ENCODE measurements around the gene TRIM33. TPM values are rescaled to one million over a fixed set of nuclear protein-coding genes. Genes with fewer than 3 reads are reported as not detected.

The TRIM33 gene
- total and polyA plus RNA-seq, 4 donors, result 9.5 to 102 (median 18.8) TPM

GRCh38 chr1:114554577-114554976, 43.6 kb upstream of the TRIM33 start:
- Histone ChIP-seq H3K27me3 (ENCODE audit: control insufficient read depth in 3 of 3, insufficient read depth in 3 of 3, low read length in 2 of 3) (no peaks in the 10 kb centered on the region), H3K9ac (ENCODE audit: insufficient read depth in 1 of 2, low read length in 2 of 2) (no peak overlapping the region), H3K36me3 (ENCODE audit: control insufficient read depth in 4 of 4, insufficient read depth in 4 of 4, low read length in 4 of 4) (no peaks in the 10 kb centered on the region), H3K9me3 (ENCODE audit: control insufficient read depth in 4 of 4, insufficient read depth in 3 of 4, low read length in 3 of 4) (no peaks in the 10 kb centered on the region), H3K4me1 (ENCODE audit: control insufficient read depth in 5 of 5, insufficient read depth in 5 of 5, low read length in 5 of 5) (no peaks in the 10 kb centered on the region), H3K4me3 (no peak overlapping the region), H3K27ac (ENCODE audit: low read depth in 1 of 2, low read length in 1 of 2) (no peak overlapping the region)
- no peak for DNase-seq
- TF ChIP-seq CTCF (IDR thresholded peaks at IDR 0.05; ENCODE audit: control extremely low read depth, extremely low read depth), result no peak
- no peak for ATAC-seq (ENCODE audit: insufficient read depth, low FRiP score)
- WGBS, 2 donors, result 61 to 99% methylated on average over 2 of the region's 2 CpGs

- Histone ChIP-seq H3K36me3 (ENCODE audit: control insufficient read depth in 4 of 4, insufficient read depth in 4 of 4, low read length in 4 of 4) (no peaks in the 10 kb centered on the region), H3K4me3 (no peak overlapping the region), H3K27me3 (ENCODE audit: control insufficient read depth in 3 of 3, insufficient read depth in 3 of 3, low read length in 2 of 3) (no peaks in the 10 kb centered on the region), H3K27ac (ENCODE audit: low read depth in 1 of 2, low read length in 1 of 2) (no peak overlapping the region), H3K9ac (ENCODE audit: insufficient read depth in 1 of 2, low read length in 2 of 2) (no peak overlapping the region), H3K4me1 (ENCODE audit: control insufficient read depth in 5 of 5, insufficient read depth in 5 of 5, low read length in 5 of 5) (no peaks in the 10 kb centered on the region), H3K9me3 (ENCODE audit: control insufficient read depth in 4 of 4, insufficient read depth in 3 of 4, low read length in 3 of 4) (no peaks in the 10 kb centered on the region)
- ATAC-seq (ENCODE audit: insufficient read depth, low FRiP score) (no peak), DNase-seq (no peak)
- WGBS, 2 donors, result 96% methylated on average over 7 of the region's 7 CpGs
- TF ChIP-seq CTCF (IDR thresholded peaks at IDR 0.05; ENCODE audit: control extremely low read depth, extremely low read depth), result no peak
Observed at GRCh38 chr1:114552106-114552639, 41.2 kb upstream of the TRIM33 start.

- DNase-seq (no peak), ATAC-seq (ENCODE audit: insufficient read depth, low FRiP score) (no peak)
- H3K36me3 ChIP-seq (ENCODE audit: control insufficient read depth in 4 of 4, insufficient read depth in 4 of 4, low read length in 4 of 4), result no peaks in the 10 kb centered on the region
- H3K4me1 ChIP-seq (ENCODE audit: control insufficient read depth in 5 of 5, insufficient read depth in 5 of 5, low read length in 5 of 5), result no peaks in the 10 kb centered on the region
- 92 to 93% methylated on average over 4 of the region's 4 CpGs for WGBS, 2 donors
- H3K4me3 ChIP-seq, result no peak overlapping the region
- no peaks in the 10 kb centered on the region for H3K27me3 ChIP-seq (ENCODE audit: control insufficient read depth in 3 of 3, insufficient read depth in 3 of 3, low read length in 2 of 3)
- H3K27ac ChIP-seq (ENCODE audit: low read depth in 1 of 2, low read length in 1 of 2), result no peak overlapping the region
- no peak for TF ChIP-seq CTCF (IDR thresholded peaks at IDR 0.05; ENCODE audit: control extremely low read depth, extremely low read depth)
- no peaks in the 10 kb centered on the region for H3K9me3 ChIP-seq (ENCODE audit: control insufficient read depth in 4 of 4, insufficient read depth in 3 of 4, low read length in 3 of 4)
- H3K9ac ChIP-seq (ENCODE audit: insufficient read depth in 1 of 2, low read length in 2 of 2), result no peak overlapping the region
Observed at GRCh38 chr1:114551400-114551799, 40.4 kb upstream of the TRIM33 start.

GRCh38 chr1:114550336-114550735, 39.3 kb upstream of the TRIM33 start:
- Histone ChIP-seq H3K4me3 (no peak overlapping the region), H3K27me3 (ENCODE audit: control insufficient read depth in 3 of 3, insufficient read depth in 3 of 3, low read length in 2 of 3) (no peaks in the 10 kb centered on the region), H3K27ac (ENCODE audit: low read depth in 1 of 2, low read length in 1 of 2) (no peak overlapping the region), H3K4me1 (ENCODE audit: control insufficient read depth in 5 of 5, insufficient read depth in 5 of 5, low read length in 5 of 5) (no peaks in the 10 kb centered on the region), H3K36me3 (ENCODE audit: control insufficient read depth in 4 of 4, insufficient read depth in 4 of 4, low read length in 4 of 4) (no peaks in the 10 kb centered on the region), H3K9ac (ENCODE audit: insufficient read depth in 1 of 2, low read length in 2 of 2) (no peak overlapping the region), H3K9me3 (ENCODE audit: control insufficient read depth in 4 of 4, insufficient read depth in 3 of 4, low read length in 3 of 4) (no peaks in the 10 kb centered on the region)
- no peak for TF ChIP-seq CTCF (IDR thresholded peaks at IDR 0.05; ENCODE audit: control extremely low read depth, extremely low read depth)
- ATAC-seq (ENCODE audit: insufficient read depth, low FRiP score) (no peak), DNase-seq (no peak)
- WGBS, 2 donors, result 93 to 94% methylated on average over 2 of the region's 2 CpGs

All from lung (tissue), 12 donors.